K562 (cell line): Measurements from ENCODE around the gene CDH16. TPM values are rescaled to one million over a fixed set of nuclear protein-coding genes. Genes with fewer than 3 reads are reported as not detected.

Source experiments
- AFF4 ChIP-seq: sonication (generic); formaldehyde crosslinking; IDR thresholded peaks from 2 replicates; pipeline ENCODE4 v1.8.0; 2023; ENCODE audit warnings: mild to moderate bottlenecking, missing genetic modification reagents
- ELF4 ChIP-seq: fragments of 450-650 bp; formaldehyde crosslinking; IDR thresholded peaks from 2 replicates; pipeline ENCODE4 v1.4.0; 2022; ENCODE audit warnings: missing genetic modification characterization
- JUN ChIP-seq, 2 experiments: sonication (generic) in 1 of 2; formaldehyde crosslinking in 1 of 2; IDR thresholded peaks; 2 replicates each; pipeline versions ENCODE4 v1.6.1 to v1.8.0; 2012 to 2022; ENCODE audit warnings: borderline replicate concordance in 2 of 2, mild to moderate bottlenecking in 2 of 2, improper control_type of control experiment in 1 of 2, low read depth in 1 of 2, low read length in 1 of 2, missing genetic modification reagents in 1 of 2
- KHSRP ChIP-seq: fragments of 450-650 bp; IDR thresholded peaks from 2 replicates; pipeline ENCODE4 v1.6.1; 2017
- MCM2 ChIP-seq: fragments of 450-650 bp; IDR thresholded peaks from 2 replicates; pipeline ENCODE4 v1.6.1; 2017; ENCODE audit warnings: low read depth, mild to moderate bottlenecking
- U2AF1 ChIP-seq: fragments of 200-400 bp; formaldehyde crosslinking; optimal IDR thresholded peaks from 2 replicates; pipeline ENCODE3; 2017; ENCODE audit warnings: mild to moderate bottlenecking, low read depth, low read length, moderate library complexity
- ZBTB40 ChIP-seq, 2 experiments: fragments of 450-650 bp in 1 of 2; sonication (generic) in 1 of 2; formaldehyde crosslinking in 1 of 2; IDR thresholded peaks; 2 replicates each; pipeline versions ENCODE4 v1.7.1 to v1.9.0; 2016 to 2022; ENCODE audit warnings: inconsistent platforms in 1 of 2, mild to moderate bottlenecking in 1 of 2, missing genetic modification reagents in 1 of 2
- ZBTB5 ChIP-seq: fragments of 450-650 bp; IDR thresholded peaks from 2 replicates; pipeline ENCODE4 v1.6.1; 2017; ENCODE audit warnings: antibody characterized with exemption
- ZBTB8A ChIP-seq: fragments of 450-650 bp; IDR thresholded peaks from 2 replicates; pipeline ENCODE4 v1.6.1; 2018; ENCODE audit warnings: mild to moderate bottlenecking, moderate library complexity; ENCODE audit not compliant: partially characterized antibody
- ZNF57 ChIP-seq: fragments of 450-650 bp; formaldehyde crosslinking; IDR thresholded peaks from 2 replicates; pipeline ENCODE4 v1.4.0; 2020; ENCODE audit warnings: mild to moderate bottlenecking, moderate library complexity
- ZSCAN32 ChIP-seq: fragments of 450-650 bp; formaldehyde crosslinking; IDR thresholded peaks from 2 replicates; pipeline ENCODE4 v1.4.0; 2020; ENCODE audit warnings: mild to moderate bottlenecking, moderate library complexity
- polyA plus RNA-seq, 8 experiments: library from polyadenylated mRNA; depleted of rRNA in 4 of 8; stranded (reverse) in 5 of 8; unstranded in 3 of 8; fragments of >200 nt; fragmentation: Nextera tagmentation in 2 of 8; fragmentation: Illumina TruSeq in 1 of 8; extraction: Ambion mirVana in 2 of 8; extraction: Trizol in 1 of 8; gene quantifications; 2 replicates each; pipeline versions ENCODE4 v1.2.1 to v1.2.3, GENCODE V29; 2011 to 2014; ENCODE audit warnings: inconsistent platforms in 1 of 8, missing spikeins in 1 of 8
- total RNA-seq, 7 experiments: library from RNA; depleted of rRNA in 6 of 7; stranded (reverse); fragments of >200 nt in 6 of 7; fragmentation: Illumina TruSeq in 2 of 7; extraction: Trizol in 2 of 7; gene quantifications; 2 replicates each; pipeline versions ENCODE4 v1.2.1 to v1.2.3, GENCODE V29; 2011 to 2021; ENCODE audit warnings: low replicate concordance in 1 of 7

CDH16 gene
- total and polyA plus RNA-seq, 9 of the 15 experiments (the other 6 are each of a cell fraction or from before 2014, with no cell fraction given): not detected

GRCh38 chr16:66872943-66873684 is 45.6 kb downstream of the CDH16 start (continued):
- TF ChIP-seq AFF4 (CRISPR knock-in tag) (no peak), JUN (IDR thresholded peaks at IDR 0.05; ENCODE audit: borderline replicate concordance, low read depth, low read length) (peak; percentile 88), JUN (CRISPR knock-in tag; IDR thresholded peaks at IDR 0.05; ENCODE audit: borderline replicate concordance) (no peak), ZBTB40 (IDR thresholded peaks at IDR 0.05) (0 out of 2 replicates have a peak, but pooled peaks have one; percentile 50), ZBTB40 (CRISPR knock-in tag; IDR thresholded peaks at IDR 0.05) (no peak), MCM2 (no peak), ZNF57 (CRISPR knock-in tag) (no peak), KHSRP (no peak), ZSCAN32 (CRISPR knock-in tag) (no peak), ZBTB5 (no peak), ELF4 (no peak), ZBTB8A (no peak), U2AF1 (no peak)
